A549 (cell line): Measurements from ENCODE around the gene INPP1. TPM values are rescaled to one million over a fixed set of nuclear protein-coding genes. Genes with fewer than 3 reads are reported as not detected.

Source experiments
- ATAC-seq, 2 experiments: fragments of 200-7000 bp in 1 of 2; fragments of >200 bp in 1 of 2; cut with Nextera tagmentation in 1 of 2; cut with Tn5 transposase in 1 of 2; 3 replicates each; pipeline versions ENCODE4 v1.8.0 to v1.9.1; 2018 to 2020; ENCODE audit warnings: mild to moderate bottlenecking in 1 of 2, moderate library complexity in 1 of 2
- CTCF ChIA-PET: fragments of 300-600 bp; sonication (Branson Sonifier 250); formaldehyde crosslinking; extraction: SDS; loops from one replicate; lab custom pipeline; 2021; ENCODE audit warnings: antibody characterized with exemption, inconsistent platforms; lab: Yijun Ruan, JAX
- POLR2A ChIA-PET: fragments of 350-600 bp; formaldehyde crosslinking; extraction: SDS; loops from one replicate; lab custom pipeline; 2021; ENCODE audit warnings: antibody characterized with exemption, inconsistent platforms; lab: Yijun Ruan, JAX
- DNase-seq, 2 experiments: peaks; one replicate each; pipeline versions ENCODE4 v3.0.0 to v3.0.0-alpha.2; 2011 to 2016; ENCODE audit warnings: low read depth in 1 of 2, low spot score in 1 of 2
- FAIRE-seq: peaks from 2 replicates; lab custom pipeline; 2011; peaks lifted over from hg19 to GRCh38; lab: Jason Lieb, UNC
- H3K27ac ChIP-seq, 2 experiments: fragments of >200 bp; sonication (Bioruptor Twin); formaldehyde crosslinking; 3 replicates each; pipeline ENCODE4 v1.5.1; 2016 to 2017
- H3K4me1 ChIP-seq: fragments of >200 bp; sonication (Bioruptor Twin); formaldehyde crosslinking; 3 replicates; pipeline ENCODE4 v1.6.1; 2016
- H3K4me2 ChIP-seq: fragments of >200 bp; sonication (Bioruptor Twin); formaldehyde crosslinking; 3 replicates; pipeline ENCODE4 v1.6.1; 2016
- H3K4me3 ChIP-seq: fragments of >200 bp; sonication (Bioruptor Twin); formaldehyde crosslinking; 3 replicates; pipeline ENCODE4 v1.5.1; 2016
- H3K9me3 ChIP-seq: fragments of >200 bp; sonication (Bioruptor Twin); formaldehyde crosslinking; 3 replicates; pipeline ENCODE4 v1.6.1; 2016
- CBX8 ChIP-seq: fragments of 200-600 bp; sonication (generic); IDR thresholded peaks from 2 replicates; pipeline ENCODE4 v1.6.1; 2016
- ELK1 ChIP-seq: fragments of 150-350 bp; IDR thresholded peaks from 2 replicates; pipeline ENCODE4 v1.6.1; 2014; ENCODE audit warnings: low read depth, mild to moderate bottlenecking, low read length
- FOSB ChIP-seq: fragments of 250-450 bp; sonication (Bioruptor Pico); IDR thresholded peaks from 2 replicates; pipeline ENCODE4 v1.5.0; 2020; ENCODE audit warnings: mild to moderate bottlenecking, moderate library complexity
- GATA3 ChIP-seq: IDR thresholded peaks from 2 replicates; pipeline ENCODE4 v1.6.1; 2012; ENCODE audit warnings: borderline replicate concordance
- HDAC2 ChIP-seq: fragments of 200-600 bp; sonication (generic); IDR thresholded peaks from 2 replicates; pipeline ENCODE4 v1.6.1; 2016
- HOXA7 ChIP-seq: fragments of 250-450 bp; sonication (Bioruptor Pico); IDR thresholded peaks from 2 replicates; pipeline ENCODE4 v1.5.0; 2020; ENCODE audit warnings: mild to moderate bottlenecking, moderate library complexity
- HOXB13 ChIP-seq: fragments of 250-450 bp; sonication (Bioruptor Pico); IDR thresholded peaks from 2 replicates; pipeline ENCODE4 v1.5.0; 2020; ENCODE audit warnings: low read depth, mild to moderate bottlenecking, moderate library complexity
- JUN ChIP-seq, 2 experiments: fragments of >200 bp; sonication (Bioruptor Twin); formaldehyde crosslinking; IDR thresholded peaks; 2 replicates in 1 of 2; 3 replicates in 1 of 2; pipeline ENCODE4 v1.6.1; 2016 to 2017
- JUNB ChIP-seq: fragments of >200 bp; sonication (Bioruptor Twin); formaldehyde crosslinking; IDR thresholded peaks from 2 replicates; pipeline ENCODE4 v1.6.1; 2016
- KDM5A ChIP-seq: fragments of 200-600 bp; sonication (generic); IDR thresholded peaks from 2 replicates; pipeline ENCODE4 v1.6.1; 2016; ENCODE audit warnings: antibody characterized with exemption, mild to moderate bottlenecking
- MAZ ChIP-seq: fragments of 150-350 bp; IDR thresholded peaks from 2 replicates; pipeline ENCODE4 v1.6.1; 2014; ENCODE audit warnings: antibody characterized with exemption, low read depth, low read length, borderline replicate concordance
- MYC ChIP-seq: IDR thresholded peaks from 2 replicates; pipeline ENCODE4 v1.6.1; 2012; ENCODE audit warnings: mild to moderate bottlenecking, inconsistent platforms, low read length, improper control_type of control experiment, borderline replicate concordance
- POLR2A ChIP-seq: IDR thresholded peaks from 2 replicates; pipeline ENCODE4 v1.6.1; 2012; ENCODE audit warnings: mild to moderate bottlenecking, low read length
- RAD21 ChIP-seq, 2 experiments: fragments of >200 bp in 1 of 2; sonication (Bioruptor Twin) in 1 of 2; formaldehyde crosslinking in 1 of 2; IDR thresholded peaks in 1 of 2; conservative IDR thresholded peaks in 1 of 2; 2 replicates in 1 of 2; 3 replicates in 1 of 2; pipeline ENCODE4 v1.6.1; 2012 to 2018; ENCODE audit warnings: inconsistent platforms in 1 of 2
- RCOR1 ChIP-seq: fragments of 150-350 bp; IDR thresholded peaks from 2 replicates; pipeline ENCODE4 v1.6.1; 2014; ENCODE audit warnings: antibody characterized with exemption, low read length, low read depth
- RFX5 ChIP-seq: fragments of 450-650 bp; IDR thresholded peaks from 2 replicates; pipeline ENCODE4 v1.7.1; 2014; ENCODE audit warnings: antibody characterized with exemption, mild to moderate bottlenecking, moderate library complexity
- SREBF2 ChIP-seq: fragments of 450-650 bp; IDR thresholded peaks from 2 replicates; pipeline ENCODE4 v1.6.1; 2014; ENCODE audit warnings: mild to moderate bottlenecking, moderate library complexity
- TFCP2L1 ChIP-seq: fragments of 250-450 bp; sonication (Bioruptor Pico); IDR thresholded peaks from 2 replicates; pipeline ENCODE4 v1.5.0; 2021; ENCODE audit warnings: mild to moderate bottlenecking
- ZSCAN20 ChIP-seq: fragments of 250-450 bp; sonication (Bioruptor Pico); IDR thresholded peaks from 2 replicates; pipeline ENCODE4 v1.8.0; 2022; ENCODE audit warnings: mild to moderate bottlenecking, moderate library complexity
- WGBS: methylation state at CpG from one replicate; pipeline ENCODE4 v1.1.6; 2017; ENCODE audit errors: missing lambda C conversion rate; 5-methylcytosine and 5-hydroxymethylcytosine counted together
- polyA plus RNA-seq, 4 experiments: library from polyadenylated mRNA; depleted of rRNA in 3 of 4; stranded (reverse); fragments of >200 nt; fragmentation: RNase III in 1 of 4; extraction: RNeasy Plus Mini Kit Qiagen cat#74134 plus additional on column Dnase treatment in 1 of 4; gene quantifications; 2 replicates in 3 of 4; 3 replicates in 1 of 4; pipeline ENCODE4 v1.2.3, GENCODE V29; 2011 to 2017
- TF ChIP-seq, protein P1 (sequence below): fragments of 250-450 bp; sonication (Bioruptor Pico); IDR thresholded peaks from 2 replicates; pipeline ENCODE4 v1.5.0; 2020; ENCODE audit warnings: low read depth, mild to moderate bottlenecking, moderate library complexity
- TF ChIP-seq, protein P2 (sequence below): IDR thresholded peaks from 2 replicates; pipeline ENCODE4 v1.6.1; 2012; ENCODE audit warnings: low read depth, borderline replicate concordance
- TF ChIP-seq, protein P3 (sequence below): fragments of 450-650 bp; IDR thresholded peaks from 2 replicates; pipeline ENCODE4 v1.6.1; 2014; ENCODE audit warnings: antibody characterized with exemption

Gene INPP1
- polyA plus RNA-seq, 2 of the 4 experiments (the other 2 are of a cell fraction) = 12.8 to 18.4 TPM

DNA sequence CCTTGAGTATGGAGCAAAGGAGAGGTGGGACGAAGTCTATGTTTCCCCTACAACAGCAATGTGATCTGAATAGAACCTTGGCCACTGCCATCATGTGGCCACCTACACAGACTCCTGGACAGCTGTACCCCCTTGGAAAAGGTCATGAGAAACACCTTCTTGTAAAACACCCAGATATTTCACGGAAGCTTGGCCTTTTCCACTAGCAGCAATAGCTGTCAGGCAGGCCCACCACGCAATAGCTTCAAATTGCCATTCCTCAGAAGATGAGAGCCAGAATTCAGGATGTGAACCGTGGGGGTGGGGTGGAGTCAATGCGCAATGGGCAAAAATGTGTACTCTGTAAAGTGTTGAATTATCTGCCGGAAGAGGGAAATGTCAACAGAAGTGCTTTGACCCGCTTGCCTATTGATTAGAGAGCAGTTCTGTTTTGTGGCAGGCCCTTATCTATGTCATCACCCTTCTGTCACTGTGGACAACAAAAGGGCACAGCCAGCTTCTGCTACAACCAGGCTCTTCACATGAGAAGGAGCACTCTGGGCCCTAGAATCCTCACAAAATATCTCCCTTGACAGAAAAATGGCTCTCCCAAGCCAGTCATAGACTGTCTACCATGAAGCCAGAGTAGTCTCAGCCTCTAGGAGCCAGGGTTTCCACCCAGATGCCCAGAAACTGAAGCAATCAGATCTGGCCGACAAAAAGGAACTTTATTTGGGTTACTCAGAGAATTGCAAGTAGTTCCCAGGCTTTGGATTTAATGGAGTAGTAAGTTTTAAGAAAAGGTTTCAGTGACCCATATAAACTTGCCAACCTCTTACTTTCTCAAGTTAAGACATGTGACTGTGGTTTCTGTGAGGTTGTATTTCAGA lies 9.5 kb downstream of the INPP1 start (continued):
- TF ChIP-seq HDAC2 (no peak), ZSCAN20 (CRISPR knock-in tag) (no peak)
- TF ChIP-seq, all 56 proteins: peak for 0

DNA sequence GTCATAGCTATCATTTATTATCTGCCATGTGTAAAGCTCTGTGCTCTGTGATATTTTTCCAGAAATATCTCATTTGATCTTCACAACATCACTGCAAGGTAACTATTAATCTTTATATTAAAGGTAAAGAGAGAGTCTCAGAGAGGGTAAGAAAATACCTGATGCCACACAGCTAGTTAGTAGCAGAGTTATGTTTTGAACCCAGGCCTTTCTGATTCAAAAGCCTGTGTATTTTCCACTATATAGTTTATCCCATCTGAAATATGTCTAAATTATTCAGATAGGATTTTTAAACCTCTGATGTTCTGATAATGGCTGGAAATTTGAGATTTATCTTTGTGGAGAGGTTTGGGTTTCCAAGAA lies 10.1 kb downstream of the INPP1 start:
- ChIA-PET POLR2A (no interaction called here), CTCF (interaction anchor here (1.5 to 4.1 kb wide), 3 partner anchors 8 to 265 kb away, joined by 3 to 22 read pairs (median 10); partner anchors contain the start of gene INPP1)
- no peak for DNase-seq
- H3K4me3 ChIP-seq = no peak overlapping the region
- no peak for FAIRE-seq
- no peak for ATAC-seq
- no peak for TF ChIP-seq TFCP2L1 (CRISPR knock-in tag)
- TF ChIP-seq, protein P1, sequence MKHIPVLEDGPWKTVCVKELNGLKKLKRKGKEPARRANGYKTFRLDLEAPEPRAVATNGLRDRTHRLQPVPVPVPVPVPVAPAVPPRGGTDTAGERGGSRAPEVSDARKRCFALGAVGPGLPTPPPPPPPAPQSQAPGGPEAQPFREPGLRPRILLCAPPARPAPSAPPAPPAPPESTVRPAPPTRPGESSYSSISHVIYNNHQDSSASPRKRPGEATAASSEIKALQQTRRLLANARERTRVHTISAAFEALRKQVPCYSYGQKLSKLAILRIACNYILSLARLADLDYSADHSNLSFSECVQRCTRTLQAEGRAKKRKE (CRISPR knock-in tag) = no peak
- TF ChIP-seq RAD21 (conservative IDR thresholded peaks at IDR 0.05 in 1 of 2, IDR thresholded peaks at IDR 0.05 in 1 of 2) = no peak
- TF ChIP-seq HOXA7 (CRISPR knock-in tag) = no peak
- TF ChIP-seq JUN (IDR thresholded peaks at IDR 0.05) = no peak
- TF ChIP-seq HDAC2 = no peak
- no peak for TF ChIP-seq ELK1
- TF ChIP-seq CBX8 = no peak
- no peak for TF ChIP-seq MAZ
- TF ChIP-seq, protein P2, sequence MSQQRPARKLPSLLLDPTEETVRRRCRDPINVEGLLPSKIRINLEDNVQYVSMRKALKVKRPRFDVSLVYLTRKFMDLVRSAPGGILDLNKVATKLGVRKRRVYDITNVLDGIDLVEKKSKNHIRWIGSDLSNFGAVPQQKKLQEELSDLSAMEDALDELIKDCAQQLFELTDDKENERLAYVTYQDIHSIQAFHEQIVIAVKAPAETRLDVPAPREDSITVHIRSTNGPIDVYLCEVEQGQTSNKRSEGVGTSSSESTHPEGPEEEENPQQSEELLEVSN = no peak
- TF ChIP-seq JUNB = no peak
- TF ChIP-seq MYC = no peak
- TF ChIP-seq GATA3 = no peak
- no peak for TF ChIP-seq RCOR1
- TF ChIP-seq HOXB13 (CRISPR knock-in tag) = no peak
- TF ChIP-seq RFX5 = no peak
- TF ChIP-seq POLR2A = no peak
- no peak for TF ChIP-seq KDM5A
- TF ChIP-seq FOSB = no peak
- TF ChIP-seq SREBF2 = no peak
- H3K27ac ChIP-seq = no peak overlapping the region
- H3K9me3 ChIP-seq = no peaks in the 10 kb centered on the region
- H3K4me1 ChIP-seq = no peaks in the 10 kb centered on the region
- no peak overlapping the region for H3K4me2 ChIP-seq

- POLR2A ChIA-PET = interaction anchor here (1.0 kb wide), 1 partner anchor 10 kb away, joined by 5 read pairs; no protein-coding TSS in a partner anchor
- Histone ChIP-seq H3K4me2 (no peak overlapping the region), H3K4me3 (no peak overlapping the region), H3K9me3 (no peaks in the 10 kb centered on the region), H3K4me1 (no peaks in the 10 kb centered on the region), H3K27ac (no peak overlapping the region)
- TF ChIP-seq, protein P3, sequence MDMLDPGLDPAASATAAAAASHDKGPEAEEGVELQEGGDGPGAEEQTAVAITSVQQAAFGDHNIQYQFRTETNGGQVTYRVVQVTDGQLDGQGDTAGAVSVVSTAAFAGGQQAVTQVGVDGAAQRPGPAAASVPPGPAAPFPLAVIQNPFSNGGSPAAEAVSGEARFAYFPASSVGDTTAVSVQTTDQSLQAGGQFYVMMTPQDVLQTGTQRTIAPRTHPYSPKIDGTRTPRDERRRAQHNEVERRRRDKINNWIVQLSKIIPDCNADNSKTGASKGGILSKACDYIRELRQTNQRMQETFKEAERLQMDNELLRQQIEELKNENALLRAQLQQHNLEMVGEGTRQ = no peak
- DNase-seq = no peak
- 88% methylated on average over 12 of the region's 12 CpGs for WGBS
- no peak for FAIRE-seq
- ATAC-seq = no peak
- CTCF ChIA-PET = interaction anchor here (1.0 to 4.1 kb wide), 4 partner anchors 9 to 265 kb away, joined by 3 to 22 read pairs (median 6); partner anchors contain the start of gene INPP1
Measured at GRCh38 chr2:190354003-190354690, 10.8 kb downstream of the INPP1 start.
